Measurements from ENCODE around the gene DNASE1. TPM values are rescaled to one million over a fixed set of nuclear protein-coding genes. Genes with fewer than 3 reads are reported as not detected.
"Not testable (repeated sequence)": the region's sequence is repeated elsewhere in the genome, so short reads cannot be mapped to it uniquely, and the experiment has no call there.

The DNASE1 gene
- total RNA-seq, 1 donor from 2014 or later: 15.7 TPM

GRCh38 chr16:3640632-3641501, 13.6 kb upstream of the DNASE1 start:
- no peak for DNase-seq (ENCODE audit: low read depth in 2 of 2)

- no peak for DNase-seq (ENCODE audit: low read depth in 2 of 2)
These were observed 12.6 kb upstream of the DNASE1 start for GRCh38 chr16:3641801-3642396.

- peak; percentile 36 to 61 for DNase-seq (ENCODE audit: low read depth in 2 of 2)
These were observed 11.9 kb upstream of the DNASE1 start for GRCh38 chr16:3642397-3643094.

- DNase-seq (ENCODE audit: low read depth in 2 of 2): no peak
These were observed 11.3 kb upstream of the DNASE1 start for GRCh38 chr16:3643095-3643730.

GRCh38 chr16:3645108-3645503, 9.4 kb upstream of the DNASE1 start:
- DNase-seq (ENCODE audit: low read depth in 2 of 2): no peak

GRCh38 chr16:3645504-3646347, 8.8 kb upstream of the DNASE1 start:
- DNase-seq (ENCODE audit: low read depth in 2 of 2): peak in 1 of 2 donors; percentile 20

- peak; percentile 50 to 80 for DNase-seq (ENCODE audit: low read depth in 2 of 2)
These were observed 8.1 kb upstream of the DNASE1 start for GRCh38 chr16:3646348-3646920.

GRCh38 chr16:3650631-3651265, 3.7 kb upstream of the DNASE1 start:
- DNase-seq (ENCODE audit: low read depth in 2 of 2): peak in 1 of 2 donors; percentile 29

GRCh38 chr16:3651461-3652372, 2.8 kb upstream of the DNASE1 start:
- no peak for DNase-seq (ENCODE audit: low read depth in 2 of 2)

- peak in 1 of 2 donors; percentile 22 for DNase-seq (ENCODE audit: low read depth in 2 of 2)
These were observed 1.9 kb upstream of the DNASE1 start for GRCh38 chr16:3652373-3653195.

- no peak for DNase-seq (ENCODE audit: low read depth in 2 of 2)
These were observed 522 bp downstream of the DNASE1 start for GRCh38 chr16:3655030-3655395.

- DNase-seq (ENCODE audit: low read depth in 2 of 2): no peak
These were observed 1.1 kb downstream of the DNASE1 start for GRCh38 chr16:3655396-3656159.

GRCh38 chr16:3656160-3656490, 1.6 kb downstream of the DNASE1 start:
- DNase-seq (ENCODE audit: low read depth in 2 of 2): not testable (repeated sequence)

- DNase-seq (ENCODE audit: low read depth in 2 of 2): no peak
These were observed 2.3 kb downstream of the DNASE1 start for GRCh38 chr16:3656491-3657468.

GRCh38 chr16:3659251-3659650, 4.8 kb downstream of the DNASE1 start:
- DNase-seq (ENCODE audit: low read depth in 2 of 2): no peak

- no peak for DNase-seq (ENCODE audit: low read depth in 2 of 2)
These were observed 6.8 kb downstream of the DNASE1 start for GRCh38 chr16:3661311-3661710.

Data from lung microvascular endothelial cell (primary cell).